ENCODE results near the gene ERO1B. TPM values are rescaled to one million over a fixed set of nuclear protein-coding genes. Genes with fewer than 3 reads are reported as not detected.
A peak's percentile ranks its signal among the peaks of the same experiment; 100 is the strongest.
"Not testable (repeated sequence)": the region's sequence is repeated elsewhere in the genome, so short reads cannot be mapped to it uniquely, and the experiment has no call there.

Gene ERO1B, protein sequence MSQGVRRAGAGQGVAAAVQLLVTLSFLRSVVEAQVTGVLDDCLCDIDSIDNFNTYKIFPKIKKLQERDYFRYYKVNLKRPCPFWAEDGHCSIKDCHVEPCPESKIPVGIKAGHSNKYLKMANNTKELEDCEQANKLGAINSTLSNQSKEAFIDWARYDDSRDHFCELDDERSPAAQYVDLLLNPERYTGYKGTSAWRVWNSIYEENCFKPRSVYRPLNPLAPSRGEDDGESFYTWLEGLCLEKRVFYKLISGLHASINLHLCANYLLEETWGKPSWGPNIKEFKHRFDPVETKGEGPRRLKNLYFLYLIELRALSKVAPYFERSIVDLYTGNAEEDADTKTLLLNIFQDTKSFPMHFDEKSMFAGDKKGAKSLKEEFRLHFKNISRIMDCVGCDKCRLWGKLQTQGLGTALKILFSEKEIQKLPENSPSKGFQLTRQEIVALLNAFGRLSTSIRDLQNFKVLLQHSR
- 7.1 TPM for total RNA-seq
- long read RNA-seq, partial matches to known transcripts: 0 of 4 reads
- long read RNA-seq, other reads (novel, unspliced or antisense): 4 of 4 reads

GRCh38 chr1:236281654-236282424 is at the start of gene ERO1B:
Gene ERO1B (minus strand): TSS chr1:236281958. CDS start chr1:236281783, 175 bp downstream.
- peak; percentile 98 for DNase-seq (ENCODE audit: low spot score)

GRCh38 chr1:236331412-236331811 is 49.7 kb upstream of the ERO1B start:
- DNase-seq (ENCODE audit: low spot score): peak; percentile 43

DNA sequence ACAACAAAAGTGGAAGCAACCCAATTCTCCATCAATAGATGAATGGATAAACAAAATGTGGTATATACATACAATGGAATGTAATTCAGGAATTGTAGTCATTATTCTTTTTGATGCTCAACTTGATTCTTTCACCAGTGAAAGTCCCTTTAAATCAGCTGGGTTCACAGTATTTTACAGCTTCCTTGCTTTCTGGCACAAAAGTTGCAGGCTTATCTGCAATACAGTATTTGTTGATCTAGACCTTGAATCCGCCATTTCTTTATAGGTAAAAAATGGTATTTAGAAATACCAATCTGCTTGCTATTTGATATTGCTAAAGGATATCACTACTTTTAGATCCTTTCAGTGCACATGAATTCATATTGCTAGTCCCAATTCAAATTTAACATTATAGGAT is 44.7 kb upstream of the ERO1B start:
- DNase-seq (ENCODE audit: low spot score): no peak

- no peak for DNase-seq (ENCODE audit: low spot score)
Measured at GRCh38 chr1:236325567-236325966, 43.8 kb upstream of the ERO1B start.

GRCh38 chr1:236323819-236324411 is 42.2 kb upstream of the ERO1B start:
- no peak for DNase-seq (ENCODE audit: low spot score)

- no peak for DNase-seq (ENCODE audit: low spot score)
Measured at GRCh38 chr1:236322566-236323409, 41.0 kb upstream of the ERO1B start.

DNA sequence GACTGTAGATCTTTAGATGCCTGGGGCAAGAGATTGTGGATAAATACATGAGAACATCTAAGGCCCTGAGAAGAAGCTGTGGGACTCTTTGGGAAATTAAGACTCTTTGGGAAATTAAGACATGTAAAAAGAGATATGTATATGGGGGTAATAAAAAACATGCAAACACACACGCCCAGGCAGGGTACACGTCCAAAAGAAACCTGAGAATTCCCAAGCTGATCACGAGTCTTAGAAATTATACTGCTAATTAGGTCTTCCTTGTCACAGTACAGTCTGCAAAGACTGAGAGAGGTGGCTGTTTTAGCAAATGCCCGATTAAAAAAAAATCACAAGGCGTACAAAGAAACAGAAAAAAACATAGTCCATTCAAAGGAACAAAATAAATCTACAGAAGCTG is 39.3 kb upstream of the ERO1B start:
- no peak for DNase-seq (ENCODE audit: low spot score)

GRCh38 chr1:236320671-236321070 is 38.9 kb upstream of the ERO1B start:
- no peak for DNase-seq (ENCODE audit: low spot score)

DNA sequence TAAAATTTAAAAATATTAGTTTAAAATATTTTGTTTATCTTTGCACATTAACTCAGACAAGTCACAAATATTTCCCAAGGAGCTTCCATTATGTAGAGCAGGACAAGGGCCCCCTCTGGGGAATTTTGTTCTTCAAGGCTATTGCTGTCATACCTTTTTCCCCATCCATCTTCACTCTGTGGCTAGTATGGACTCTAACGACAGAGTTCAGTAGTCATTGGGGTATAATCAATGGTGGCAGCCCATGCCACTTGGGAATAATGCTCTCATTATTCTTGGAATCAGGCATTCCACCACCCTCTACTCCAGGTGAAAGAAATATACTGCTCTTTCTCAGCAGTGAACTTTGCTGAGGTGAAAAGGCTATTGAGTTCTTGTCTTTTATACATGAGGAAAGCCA is 38.5 kb upstream of the ERO1B start:
- DNase-seq (ENCODE audit: low spot score): no peak

- DNase-seq (ENCODE audit: low spot score): no peak
Measured at GRCh38 chr1:236316437-236316836, 34.7 kb upstream of the ERO1B start.

- no peak for DNase-seq (ENCODE audit: low spot score)
Measured at GRCh38 chr1:236315518-236315917, 33.8 kb upstream of the ERO1B start.

DNA sequence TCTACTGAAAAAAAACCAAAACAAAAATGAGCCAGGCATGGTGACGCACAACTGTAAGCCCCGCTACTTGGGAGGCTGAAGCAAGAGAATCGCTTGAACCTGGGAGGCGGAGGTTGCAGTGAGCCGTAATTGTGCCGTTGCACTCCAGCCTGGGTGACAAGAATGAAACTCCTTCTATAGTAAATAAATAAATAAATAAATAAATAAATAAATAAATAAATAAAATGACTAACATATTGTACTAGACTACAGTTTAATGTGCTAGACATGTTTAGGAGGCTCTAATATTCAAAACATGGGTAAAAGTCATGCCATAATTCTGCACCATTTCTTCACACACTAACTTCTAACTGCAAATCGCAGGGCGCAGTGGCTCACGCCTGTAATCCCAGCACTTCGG is 33.3 kb upstream of the ERO1B start:
- no peak for DNase-seq (ENCODE audit: low spot score)

GRCh38 chr1:236314050-236314449 is 32.3 kb upstream of the ERO1B start:
- not testable (repeated sequence) for DNase-seq (ENCODE audit: low spot score)

- DNase-seq (ENCODE audit: low spot score): no peak
Measured at GRCh38 chr1:236313427-236313826, 31.7 kb upstream of the ERO1B start.

DNA sequence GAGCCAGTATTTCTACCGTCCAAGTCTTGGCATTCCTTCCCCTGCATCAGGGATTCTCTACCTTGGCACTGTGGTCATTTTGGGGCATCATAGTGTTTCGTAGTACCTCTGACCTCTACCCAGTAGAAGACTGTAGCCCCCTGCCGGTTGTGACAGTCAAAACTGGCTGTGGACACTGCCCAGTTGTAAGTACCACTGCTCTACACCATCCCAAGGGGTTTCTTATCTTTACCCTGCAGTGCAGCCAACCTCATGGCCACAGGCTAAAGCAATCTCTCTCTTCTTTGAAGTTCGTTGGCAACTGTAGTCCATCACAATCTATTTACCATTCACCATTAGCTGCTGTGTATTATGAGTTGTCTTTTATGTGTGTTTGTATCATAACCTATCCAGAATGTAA is 29.3 kb upstream of the ERO1B start:
- no peak for DNase-seq (ENCODE audit: low spot score)

DNA sequence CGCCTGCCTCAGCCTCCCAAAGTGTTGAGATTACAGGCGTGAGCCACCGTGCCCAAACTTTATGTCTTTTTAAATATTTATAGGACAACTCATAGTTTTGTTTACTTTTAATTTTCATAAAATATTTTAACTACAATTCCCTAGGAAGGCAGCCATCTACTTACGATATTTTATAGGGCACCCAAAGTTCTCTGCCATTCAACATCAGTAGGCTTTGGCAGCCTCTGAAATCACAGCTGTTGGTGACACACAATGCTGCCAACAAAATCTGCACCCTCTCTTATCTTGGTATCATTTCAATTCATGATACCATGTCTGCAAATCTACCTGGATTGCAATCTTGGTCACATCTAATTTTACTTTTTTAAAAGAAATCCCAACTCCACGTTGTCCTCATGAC is 27.1 kb upstream of the ERO1B start:
- DNase-seq (ENCODE audit: low spot score): no peak

- no peak for DNase-seq (ENCODE audit: low spot score)
Measured at GRCh38 chr1:236307435-236307834, 25.7 kb upstream of the ERO1B start.

- no peak for DNase-seq (ENCODE audit: low spot score)
Measured at GRCh38 chr1:236304682-236305081, 22.9 kb upstream of the ERO1B start.

DNA sequence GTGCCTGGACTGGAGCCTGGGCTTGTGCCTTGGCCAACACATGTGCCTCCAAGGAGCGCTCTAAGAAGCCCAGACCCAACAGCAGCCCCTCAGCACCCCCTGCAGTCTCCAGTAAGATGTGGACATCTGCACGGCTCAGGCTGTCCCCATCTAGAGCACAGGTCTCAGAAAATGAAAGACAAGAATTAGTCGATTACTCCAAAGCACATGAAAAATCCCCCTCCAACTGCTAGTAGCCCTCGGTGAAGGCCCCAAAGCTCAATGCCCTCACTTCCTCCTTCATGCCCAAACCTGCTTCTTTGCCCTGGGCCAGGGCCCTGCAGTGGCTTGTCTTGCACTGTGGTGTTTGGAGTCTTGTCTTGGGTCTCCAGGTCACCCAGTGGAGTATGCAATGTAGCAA is 21.9 kb upstream of the ERO1B start:
- no peak for DNase-seq (ENCODE audit: low spot score)

GRCh38 chr1:236302941-236303340 is 21.2 kb upstream of the ERO1B start:
- DNase-seq (ENCODE audit: low spot score): no peak

DNA sequence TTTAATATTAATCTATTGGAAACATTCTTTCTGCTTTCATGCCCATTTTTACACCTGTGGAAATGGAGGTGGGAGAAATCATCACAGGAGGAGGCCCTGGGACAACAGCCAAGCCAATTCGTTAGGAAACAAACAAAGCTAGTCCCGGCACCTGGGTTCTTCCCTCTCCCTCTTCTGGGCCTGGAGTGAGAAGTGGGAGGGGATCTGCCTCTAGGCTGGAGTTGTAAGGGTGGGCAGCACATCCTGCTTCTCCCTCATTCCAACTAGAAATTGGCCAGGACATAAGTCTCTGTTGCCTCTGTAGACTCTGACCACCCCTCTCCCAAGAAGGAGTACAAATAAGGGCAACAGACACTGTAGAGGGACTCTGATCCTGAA is 20.2 kb upstream of the ERO1B start:
- DNase-seq (ENCODE audit: low spot score): no peak
